Measurements from ENCODE around the gene SMARCC2. TPM values are rescaled to one million over a fixed set of nuclear protein-coding genes. Genes with fewer than 3 reads are reported as not detected.
"Not testable (repeated sequence)": the region's sequence is repeated elsewhere in the genome, so short reads cannot be mapped to it uniquely, and the experiment has no call there.

Gene SMARCC2
- total and polyA plus RNA-seq, 4 experiments from 2014 or later, result 27.0 to 199 (median 142) TPM

- ChIA-PET POLR2A (ENCODE audit: partially characterized antibody) (interaction anchor here (1.2 to 2.0 kb wide), 2 partner anchors 19 to 64 kb away, joined by 3 to 8 read pairs; partner anchors contain the start of genes COQ10A and RNF41), CTCF (ENCODE audit: partially characterized antibody) (interaction anchor here (0.7 to 3.5 kb wide), 4 partner anchors 10 to 261 kb away, joined by 3 to 10 read pairs (median 4); no protein-coding TSS in a partner anchor)
- Histone ChIP-seq H3K4me3 (ENCODE audit: low read length in 2 of 2) (no peak overlapping the region), H3K27ac (ENCODE audit: low read depth, low read length) (no peak overlapping the region), H3K4me1 (ENCODE audit: insufficient read depth, low read length) (no peaks in the 10 kb centered on the region), H3K9me3 (ENCODE audit: control insufficient read depth in 1 of 2, low read length in 2 of 2) (no peaks in the 10 kb centered on the region), H3K36me3 (ENCODE audit: insufficient read depth, low read length) (peaks cover 17% of the 10 kb centered on the region), H3K27me3 (ENCODE audit: insufficient read depth, low read length) (no peaks in the 10 kb centered on the region)
- Mint-ChIP-seq H3K36me3 (peaks cover 14 to 26% of the 10 kb centered on the region in 2 donors), H3K27ac (peak overlapping the region in 3 of 7 donors; percentile 42 to 69 (median 56)), H3K9me3 (no peaks in the 10 kb centered on the region), H3K4me3 (no peak overlapping the region), H3K27me3 (no peaks in the 10 kb centered on the region), H3K4me1 (peaks cover 0 to 6% (median under 1%) of the 10 kb centered on the region in 4 donors)
- intact Hi-C loops (cut with micrococcal nuclease), result no loop called here
- no peak for DNase-seq
Observed at GRCh38 chr12:56202838-56203237, 13.6 kb upstream of the SMARCC2 start.

DNA sequence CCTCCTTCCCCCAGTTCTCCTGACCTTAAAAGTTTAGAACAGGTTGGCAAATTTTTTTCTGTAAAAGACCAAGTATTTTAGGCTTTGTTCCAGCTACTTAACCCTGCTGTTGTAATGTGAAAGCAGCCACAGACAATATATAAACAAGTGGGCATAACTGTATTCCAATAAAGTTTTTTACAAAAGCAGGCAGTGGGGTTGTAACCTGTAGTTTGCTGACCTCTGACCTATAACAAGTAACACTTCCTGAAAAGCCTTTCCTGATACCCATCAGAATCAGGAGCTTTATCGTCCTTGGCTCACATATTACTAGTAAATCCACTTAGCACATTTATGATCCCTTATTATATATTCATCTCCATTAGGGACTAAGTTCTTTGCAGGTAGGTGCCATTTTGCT lies 13.1 kb upstream of the SMARCC2 start:
- H3K4me1 ChIP-seq (ENCODE audit: insufficient read depth, low read length), result no peaks in the 10 kb centered on the region
- H3K9me3 ChIP-seq (ENCODE audit: control insufficient read depth in 1 of 2, low read length in 2 of 2), result no peaks in the 10 kb centered on the region
- ChIA-PET POLR2A (ENCODE audit: partially characterized antibody) (interaction anchor here (1.2 to 2.0 kb wide), 3 partner anchors 13 to 65 kb away, joined by 3 to 8 read pairs (median 7); partner anchors contain the start of genes COQ10A, RNF41 and SMARCC2), CTCF (ENCODE audit: partially characterized antibody) (interaction anchor here (0.9 to 3.5 kb wide), 6 partner anchors 10 to 262 kb away, joined by 3 to 10 read pairs (median 4); partner anchors contain the start of genes RNF41 and ZC3H10)
- no peaks in the 10 kb centered on the region for H3K27me3 ChIP-seq (ENCODE audit: insufficient read depth, low read length)
- H3K27ac ChIP-seq (ENCODE audit: low read depth, low read length), result no peak overlapping the region
- no peak overlapping the region for H3K4me3 ChIP-seq (ENCODE audit: low read length in 2 of 2)
- H3K36me3 Mint-ChIP-seq, result peaks cover 10 to 21% of the 10 kb centered on the region in 2 donors
- H3K36me3 ChIP-seq (ENCODE audit: insufficient read depth, low read length), result peaks cover 12% of the 10 kb centered on the region
- peaks cover 0 to 6% (median under 1%) of the 10 kb centered on the region in 4 donors for H3K4me1 Mint-ChIP-seq
- H3K27ac Mint-ChIP-seq, result peak overlapping the region in 3 of 7 donors; percentile 29 to 69 (median 56)
- H3K4me3 Mint-ChIP-seq, result no peak overlapping the region
- intact Hi-C loops (cut with micrococcal nuclease), result no loop called here
- no peaks in the 10 kb centered on the region for H3K9me3 Mint-ChIP-seq
- H3K27me3 Mint-ChIP-seq, result no peaks in the 10 kb centered on the region
- DNase-seq, result no peak

DNA sequence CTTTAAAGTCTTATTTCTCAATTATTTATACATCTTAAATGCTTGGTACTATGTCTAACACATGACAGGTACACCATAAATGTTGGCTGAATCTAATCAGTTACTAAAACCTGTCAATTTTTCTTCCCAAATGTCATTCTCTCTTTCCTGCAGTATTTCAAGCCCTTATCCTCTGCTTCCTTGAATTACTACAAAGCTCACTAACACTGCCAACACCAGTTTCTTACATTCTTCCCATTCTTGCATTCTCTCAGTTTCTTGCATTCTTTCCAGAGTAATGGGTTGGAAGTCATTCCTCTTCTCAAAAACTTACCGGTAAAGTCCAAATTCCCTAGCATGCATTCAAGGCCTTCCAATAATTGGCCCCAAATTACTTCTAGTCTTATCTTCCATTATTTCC lies 9.6 kb upstream of the SMARCC2 start:
- Histone ChIP-seq H3K4me3 (ENCODE audit: low read length in 2 of 2) (no peak overlapping the region), H3K27me3 (ENCODE audit: insufficient read depth, low read length) (no peaks in the 10 kb centered on the region), H3K4me1 (ENCODE audit: insufficient read depth, low read length) (no peaks in the 10 kb centered on the region), H3K27ac (ENCODE audit: low read depth, low read length) (no peak overlapping the region), H3K36me3 (ENCODE audit: insufficient read depth, low read length) (no peaks in the 10 kb centered on the region), H3K9me3 (ENCODE audit: control insufficient read depth in 1 of 2, low read length in 2 of 2) (no peaks in the 10 kb centered on the region)
- no peaks in the 10 kb centered on the region for H3K36me3 Mint-ChIP-seq
- no peaks in the 10 kb centered on the region for H3K9me3 Mint-ChIP-seq
- H3K4me3 Mint-ChIP-seq, result no peak overlapping the region
- no peaks in the 10 kb centered on the region for H3K27me3 Mint-ChIP-seq
- CTCF ChIA-PET (ENCODE audit: partially characterized antibody), result no interaction called here
- peak overlapping the region in 3 of 7 donors; percentile 14 to 70 (median 22) for H3K27ac Mint-ChIP-seq
- intact Hi-C loops (cut with micrococcal nuclease), result no loop called here
- POLR2A ChIA-PET (ENCODE audit: partially characterized antibody), result interaction anchor here (0.9 to 1.4 kb wide), 2 partner anchors 9 to 80 kb away, joined by 3 to 6 read pairs; partner anchors contain the start of genes SMARCC2 and ZC3H10
- peaks cover 0 to 6% (median under 1%) of the 10 kb centered on the region in 4 donors for H3K4me1 Mint-ChIP-seq
- DNase-seq, result no peak

GRCh38 chr12:56197921-56198635 lies 8.8 kb upstream of the SMARCC2 start:
- H3K36me3 Mint-ChIP-seq, result no peaks in the 10 kb centered on the region
- Histone ChIP-seq H3K27ac (ENCODE audit: low read depth, low read length) (no peak overlapping the region), H3K27me3 (ENCODE audit: insufficient read depth, low read length) (no peaks in the 10 kb centered on the region), H3K4me1 (ENCODE audit: insufficient read depth, low read length) (no peaks in the 10 kb centered on the region), H3K4me3 (ENCODE audit: low read length in 2 of 2) (no peak overlapping the region), H3K9me3 (ENCODE audit: control insufficient read depth in 1 of 2, low read length in 2 of 2) (no peaks in the 10 kb centered on the region), H3K36me3 (ENCODE audit: insufficient read depth, low read length) (no peaks in the 10 kb centered on the region)
- intact Hi-C loops (cut with micrococcal nuclease), result no loop called here
- ChIA-PET POLR2A (ENCODE audit: partially characterized antibody) (interaction anchor here (0.9 to 1.4 kb wide), 3 partner anchors 8 to 80 kb away, joined by 3 to 6 read pairs (median 4); partner anchors contain the start of genes RNF41, SMARCC2 and ZC3H10), CTCF (ENCODE audit: partially characterized antibody) (interaction anchor here (0.6 to 1.3 kb wide), 2 partner anchors 24 to 194 kb away, joined by 3 read pairs; no protein-coding TSS in a partner anchor)
- DNase-seq, result no peak
- peaks cover 4 to 8% (median 6%) of the 10 kb centered on the region in 4 donors for H3K4me1 Mint-ChIP-seq
- H3K27me3 Mint-ChIP-seq, result no peaks in the 10 kb centered on the region
- peak overlapping the region in 2 of 7 donors; percentile 70 to 77 for H3K27ac Mint-ChIP-seq
- no peak overlapping the region for H3K4me3 Mint-ChIP-seq
- no peaks in the 10 kb centered on the region for H3K9me3 Mint-ChIP-seq

DNA sequence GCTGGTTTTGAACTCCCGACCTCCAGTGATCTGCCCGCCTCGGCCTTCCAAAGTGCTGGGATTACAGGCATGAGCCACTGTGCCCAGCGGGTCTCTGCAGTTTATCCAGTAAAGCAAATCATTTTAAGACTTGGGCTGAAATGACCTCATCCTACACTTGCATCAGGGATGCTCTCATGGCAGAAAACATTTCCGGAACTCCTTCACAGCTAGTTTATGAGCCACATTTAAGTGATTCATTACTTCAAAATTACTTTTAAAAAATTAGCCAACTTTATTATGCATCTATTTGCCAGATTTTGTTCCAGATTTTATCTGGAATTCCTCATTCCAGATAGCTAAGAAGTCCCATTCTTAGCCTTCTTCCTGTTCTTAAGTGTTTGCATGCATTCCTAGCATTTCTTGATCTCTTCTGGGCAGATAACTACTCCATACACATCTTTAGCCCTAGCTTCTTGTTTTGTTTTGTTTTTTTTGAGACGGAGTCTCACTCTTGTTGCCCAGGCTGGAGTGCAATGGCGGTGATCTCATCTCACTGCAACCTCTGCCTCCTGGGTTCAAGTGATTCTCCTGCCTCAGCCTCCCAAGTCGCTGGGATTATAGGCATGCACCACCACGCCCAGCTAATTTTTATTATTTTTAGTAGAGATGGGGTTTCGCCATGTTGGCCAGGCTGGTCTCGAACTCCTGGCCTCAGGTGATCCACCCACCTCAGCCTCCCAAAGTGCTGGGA lies 7.7 kb upstream of the SMARCC2 start:
- peaks cover 8 to 12% (median 11%) of the 10 kb centered on the region in 4 donors for H3K4me1 Mint-ChIP-seq
- H3K4me1 ChIP-seq (ENCODE audit: insufficient read depth, low read length); H3K27ac Mint-ChIP-seq; intact Hi-C loops (cut with micrococcal nuclease); H3K27me3 Mint-ChIP-seq; H3K36me3 Mint-ChIP-seq; H3K9me3 ChIP-seq (ENCODE audit: control insufficient read depth in 1 of 2, low read length in 2 of 2); H3K9me3 Mint-ChIP-seq; H3K27ac ChIP-seq (ENCODE audit: low read depth, low read length); H3K36me3 ChIP-seq (ENCODE audit: insufficient read depth, low read length); H3K4me3 ChIP-seq (ENCODE audit: low read length in 2 of 2); DNase-seq; H3K27me3 ChIP-seq (ENCODE audit: insufficient read depth, low read length); H3K4me3 Mint-ChIP-seq: not testable (repeated sequence)
- POLR2A ChIA-PET (ENCODE audit: partially characterized antibody), result interaction anchor here (1.0 to 1.3 kb wide), 3 partner anchors 25 to 61 kb away, joined by 3 to 4 read pairs (median 3); partner anchors contain the start of genes ANKRD52 and RNF41
- CTCF ChIA-PET (ENCODE audit: partially characterized antibody), result interaction anchor here (0.6 to 1.3 kb wide), 3 partner anchors 11 to 135 kb away, joined by 3 read pairs; no protein-coding TSS in a partner anchor

DNA sequence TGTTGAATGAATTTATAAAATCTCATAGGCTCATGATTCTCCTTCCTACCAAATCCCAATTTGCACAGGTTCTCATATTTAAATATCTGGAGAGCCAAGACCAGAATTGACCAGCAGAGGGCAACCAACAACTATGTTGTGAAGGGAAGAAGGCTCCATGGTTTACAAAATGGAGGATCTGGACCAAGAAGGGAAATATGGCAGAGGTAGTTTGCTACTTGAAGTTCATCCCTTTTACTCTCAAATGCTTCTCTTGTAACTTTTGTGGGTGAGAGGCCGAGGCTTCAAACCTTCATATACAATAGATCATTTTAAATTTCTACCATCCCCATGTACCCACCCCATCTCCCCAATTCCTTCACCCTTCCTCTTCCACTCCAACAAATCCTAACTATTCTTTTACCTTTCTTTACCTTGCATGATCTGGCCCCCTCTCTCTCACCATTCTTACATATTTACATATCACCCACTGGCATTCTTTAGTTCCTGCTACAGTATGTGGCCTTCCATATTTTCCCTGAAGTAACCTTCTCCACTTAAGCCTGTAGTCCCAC lies 3.8 kb upstream of the SMARCC2 start:
- no peak overlapping the region for H3K27ac ChIP-seq (ENCODE audit: low read depth, low read length)
- DNase-seq, result peak; percentile 71 to 80 (median 77)
- H3K4me1 Mint-ChIP-seq, result peaks cover 16 to 38% (median 26%) of the 10 kb centered on the region in 4 donors
- no peaks in the 10 kb centered on the region for H3K36me3 ChIP-seq (ENCODE audit: insufficient read depth, low read length)
- CTCF ChIA-PET (ENCODE audit: partially characterized antibody), result interaction anchor here (0.6 to 6.4 kb wide), 9 partner anchors 9 to 271 kb away, joined by 3 to 264 read pairs (median 8); partner anchors contain the start of genes ESYT1, MYL6B, RNF41 and RPL41
- no peaks in the 10 kb centered on the region for H3K27me3 ChIP-seq (ENCODE audit: insufficient read depth, low read length)
- peak overlapping the region in 5 of 8 donors; percentile 8 to 83 (median 20) for H3K4me3 Mint-ChIP-seq
- H3K9me3 ChIP-seq (ENCODE audit: control insufficient read depth in 1 of 2, low read length in 2 of 2), result no peaks in the 10 kb centered on the region
- H3K4me3 ChIP-seq (ENCODE audit: low read length in 2 of 2), result no peak overlapping the region
- POLR2A ChIA-PET (ENCODE audit: partially characterized antibody), result interaction anchor here (4.9 to 6.2 kb wide), 3 partner anchors 29 to 74 kb away, joined by 94 to 245 read pairs (median 218); partner anchors contain the start of genes ESYT1, RNF41, RPL41 and ZC3H10
- peaks cover 0 to 20% of the 10 kb centered on the region in 2 donors for H3K36me3 Mint-ChIP-seq
- H3K27ac Mint-ChIP-seq, result peak overlapping the region; percentile 42 to 89 (median 60)
- H3K9me3 Mint-ChIP-seq, result peaks cover 0 to 3% (median 0%) of the 10 kb centered on the region in 8 donors
- H3K27me3 Mint-ChIP-seq, result peaks cover 0 to 2% of the 10 kb centered on the region in 2 donors
- H3K4me1 ChIP-seq (ENCODE audit: insufficient read depth, low read length), result peaks cover 9% of the 10 kb centered on the region
- intact Hi-C loops (cut with micrococcal nuclease), result loop anchor here (1.0 kb wide), 4 partner anchors 31 to 271 kb away; partner anchors contain the start of genes ANKRD52, CS and NABP2
